ENCODE results near the gene MAP1LC3A.
"Not testable (repeated sequence)": the region's sequence is repeated elsewhere in the genome, so short reads cannot be mapped to it uniquely, and the experiment has no call there.

The MAP1LC3A gene

GRCh38 chr20:34558320-34559218 lies at the start of gene MAP1LC3A:
MAP1LC3A (plus strand) TSS chr20:34558718; CDS start chr20:34558869, 151 bp downstream.
- peak; percentile 72 to 78 for DNase-seq

DNA sequence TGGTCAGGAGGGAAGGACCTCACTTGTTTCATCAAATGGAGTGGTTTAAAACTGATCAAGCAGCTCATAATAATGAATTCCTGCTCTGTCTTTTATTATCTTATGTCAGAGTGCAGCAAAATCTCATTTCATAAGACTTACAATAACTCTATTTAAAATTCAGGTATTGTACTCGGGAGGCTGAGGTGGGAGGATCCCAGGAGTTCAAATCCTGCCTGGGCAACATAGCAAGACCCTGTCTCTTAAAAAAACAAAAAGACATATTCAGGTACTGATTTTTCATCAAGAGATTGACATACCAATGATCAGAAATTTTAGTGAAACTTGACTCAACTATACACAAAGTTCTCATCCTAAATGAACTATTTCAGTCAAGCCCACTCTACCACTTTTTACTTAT lies 47.9 kb upstream of the MAP1LC3A start:
- no peak for DNase-seq

- DNase-seq: no peak
These were observed 46.6 kb upstream of the MAP1LC3A start for GRCh38 chr20:34511891-34512265.

DNA sequence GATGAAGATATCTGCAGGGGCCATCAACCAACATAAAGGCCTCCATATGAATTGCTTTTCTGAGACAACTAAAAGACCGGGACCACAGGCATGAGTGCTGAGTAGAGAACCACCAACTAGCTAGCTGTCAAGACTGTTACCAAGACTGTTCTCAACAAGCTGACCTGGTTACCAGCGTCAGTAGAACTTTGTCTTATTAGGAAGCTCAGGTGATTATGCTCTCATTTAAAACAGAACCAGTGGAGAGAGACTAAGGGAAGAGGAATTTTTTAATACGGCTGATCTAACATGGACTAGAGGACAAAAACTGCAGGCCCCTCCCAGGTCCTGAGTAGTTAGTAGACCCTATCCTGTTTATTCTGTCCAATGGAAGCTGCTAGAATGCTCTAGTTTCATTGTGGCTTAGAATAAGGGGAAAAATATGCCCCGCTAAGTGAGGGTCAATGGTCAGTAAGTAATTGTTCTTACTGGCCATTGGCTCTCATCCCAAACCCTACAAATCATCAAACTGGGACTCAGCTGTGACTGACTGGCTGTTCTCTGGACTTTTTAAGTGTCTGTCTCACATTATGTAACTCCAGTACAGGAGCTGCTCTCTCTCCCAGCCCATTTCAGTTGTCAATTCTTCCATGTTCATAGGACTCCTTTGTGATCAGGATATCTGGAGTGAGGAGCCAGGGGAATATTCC lies 46.1 kb upstream of the MAP1LC3A start:
- no peak for DNase-seq

- DNase-seq: no peak
These were observed 45.5 kb upstream of the MAP1LC3A start for GRCh38 chr20:34512955-34513419.

GRCh38 chr20:34514034-34514433 lies 44.5 kb upstream of the MAP1LC3A start:
- not testable (repeated sequence) for DNase-seq

DNA sequence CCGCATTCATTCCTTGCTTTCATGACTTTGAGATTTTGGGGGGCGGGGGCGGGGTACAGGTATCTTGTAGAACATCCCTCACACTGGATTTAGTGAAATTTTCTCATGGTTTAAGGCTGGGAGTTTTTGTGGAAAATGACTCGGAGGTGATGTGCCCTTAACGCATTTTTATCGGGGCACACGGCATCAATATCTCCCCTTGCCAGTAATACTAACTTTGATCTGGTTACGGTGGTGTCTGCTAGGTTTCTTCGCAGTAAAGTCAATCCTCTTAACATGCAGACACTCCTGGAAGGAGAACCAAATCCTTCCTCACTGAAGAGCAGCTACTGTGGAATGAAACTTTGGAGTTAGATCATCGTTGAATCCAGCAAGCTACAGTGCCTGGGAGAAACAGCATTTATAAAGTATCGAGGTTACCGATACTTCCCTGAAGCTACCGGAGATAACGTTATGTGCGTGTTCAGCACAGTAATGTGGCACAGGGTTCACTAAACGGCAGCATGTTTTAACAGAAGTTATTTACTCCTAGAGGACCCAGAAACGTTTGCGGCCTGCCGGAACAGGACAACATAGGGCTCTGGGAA lies 43.5 kb upstream of the MAP1LC3A start:
- DNase-seq: no peak

GRCh38 chr20:34515484-34516246 lies 42.9 kb upstream of the MAP1LC3A start:
- peak; percentile 25 to 77 for DNase-seq

DNA sequence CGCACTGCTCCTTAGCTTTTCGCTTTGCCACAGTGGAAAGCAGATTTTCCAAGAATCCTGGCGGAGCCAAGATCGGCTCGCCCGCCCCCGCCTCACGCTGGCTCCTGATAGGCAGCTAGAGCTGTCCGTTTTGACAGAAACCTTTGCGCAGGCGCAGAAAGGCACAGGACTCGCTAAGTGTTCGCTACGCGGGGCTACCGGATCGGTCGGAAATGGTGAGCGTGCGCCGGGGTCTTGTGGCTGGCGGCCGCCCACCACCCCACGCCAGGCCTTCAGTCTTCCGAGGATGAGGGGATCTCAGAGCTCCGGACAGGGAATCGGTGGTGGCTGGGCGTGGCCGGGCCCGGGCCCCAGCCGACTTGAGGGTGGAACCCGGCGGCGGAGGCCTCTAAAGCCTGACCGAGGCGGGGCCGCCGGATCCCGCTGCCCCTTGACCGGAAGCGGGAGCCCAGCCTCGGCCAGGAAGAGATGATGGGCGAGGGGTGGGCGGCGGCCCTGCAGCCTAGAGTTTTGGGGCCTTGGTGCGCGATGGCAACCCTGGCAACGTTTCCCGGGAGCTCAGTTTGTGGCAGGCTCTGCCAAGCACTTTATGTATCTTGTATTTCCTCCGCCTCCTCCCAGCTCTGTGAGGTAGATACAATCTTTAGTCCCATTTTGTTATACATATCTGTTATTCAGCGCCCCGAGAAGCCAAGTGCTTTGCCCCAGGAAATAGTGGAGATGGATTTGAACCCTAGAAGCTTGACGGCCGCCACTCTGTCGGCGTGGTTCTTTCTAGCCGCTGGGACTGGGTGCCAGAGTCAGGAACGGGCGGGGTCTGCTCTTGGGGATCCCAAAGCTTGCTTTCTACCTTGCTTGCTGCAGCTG lies 42.0 kb upstream of the MAP1LC3A start, which contains the start of gene DYNLRB1:
Gene DYNLRB1 (plus strand): TSS at position 176 of the 867 bp plus-strand sequence. CDS start 37 bp downstream, at position 213.
- peak; percentile 77 to 90 for DNase-seq

- DNase-seq: no peak
These were observed 41.4 kb upstream of the MAP1LC3A start for GRCh38 chr20:34517114-34517505.

- not testable (repeated sequence) for DNase-seq
These were observed 39.7 kb upstream of the MAP1LC3A start for GRCh38 chr20:34518863-34519262.

DNA sequence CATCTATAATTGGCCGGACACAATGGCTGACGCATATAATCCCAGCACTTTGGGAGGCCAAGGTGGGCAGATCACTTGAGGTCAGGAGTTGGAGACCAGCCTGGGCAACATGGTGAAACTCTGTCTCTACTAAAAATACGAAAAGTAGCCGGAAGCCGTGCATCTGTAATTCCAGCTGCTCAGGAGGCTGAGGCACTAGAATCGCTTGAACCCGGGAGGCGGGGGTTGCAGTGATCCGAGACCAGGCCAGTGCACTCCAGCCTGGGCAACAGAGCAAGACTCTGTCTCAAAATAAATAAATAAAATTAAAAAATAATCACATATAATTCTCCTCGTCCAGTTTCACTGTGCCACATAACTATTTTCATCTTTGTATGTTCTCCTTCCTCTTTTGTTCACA lies 38.7 kb upstream of the MAP1LC3A start:
- DNase-seq: not testable (repeated sequence)

- peak in 1 of 2 experiments; percentile 1 for DNase-seq
These were observed 35.3 kb upstream of the MAP1LC3A start for GRCh38 chr20:34522969-34523871.

- no peak for DNase-seq
These were observed 34.1 kb upstream of the MAP1LC3A start for GRCh38 chr20:34524426-34524825.

GRCh38 chr20:34525342-34525708 lies 33.2 kb upstream of the MAP1LC3A start:
- DNase-seq: no peak

GRCh38 chr20:34525709-34526416 lies 32.7 kb upstream of the MAP1LC3A start:
- no peak for DNase-seq

DNA sequence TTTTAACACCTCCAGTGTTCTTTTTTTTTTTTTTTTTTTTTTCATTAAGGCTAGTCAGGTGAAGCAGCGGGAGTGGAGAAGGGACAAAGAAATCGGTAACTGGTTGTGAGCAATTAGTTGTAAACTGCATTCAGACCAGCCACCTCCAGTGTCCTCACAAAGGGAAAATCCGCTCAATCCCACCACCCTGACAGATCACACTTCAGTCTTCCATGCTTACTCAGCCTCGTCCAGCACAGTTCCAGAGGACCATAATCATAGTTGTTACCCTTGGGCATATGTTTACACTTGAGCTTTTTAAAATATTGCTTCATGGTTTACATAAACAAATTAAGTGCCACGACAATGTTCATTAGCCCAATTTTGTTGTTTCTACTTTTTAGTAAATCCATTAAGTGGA lies 32.1 kb upstream of the MAP1LC3A start:
- DNase-seq: no peak

DNA sequence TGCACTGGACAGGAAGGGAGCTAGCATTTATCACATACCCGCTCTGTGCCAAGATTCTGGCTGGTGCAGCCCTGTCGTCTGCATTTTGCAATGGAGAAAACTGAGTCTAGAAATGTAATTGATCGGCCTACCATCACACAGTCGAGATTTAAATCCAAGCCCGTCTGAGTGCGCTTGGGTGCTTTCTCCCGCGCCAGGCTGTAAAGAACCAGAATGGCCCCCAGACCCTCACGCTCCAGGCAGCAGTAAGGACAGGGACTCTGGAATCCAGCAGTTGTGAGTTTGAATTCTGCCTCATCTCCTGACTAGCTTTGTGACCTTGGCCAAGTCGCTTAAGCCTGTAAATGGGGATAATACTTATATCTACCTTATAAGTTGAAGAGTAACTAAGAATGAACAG lies 31.5 kb upstream of the MAP1LC3A start:
- no peak for DNase-seq

- no peak for DNase-seq
These were observed 29.6 kb upstream of the MAP1LC3A start for GRCh38 chr20:34528921-34529297.

- DNase-seq: no peak
These were observed 28.8 kb upstream of the MAP1LC3A start for GRCh38 chr20:34529742-34530141.

Measured in NCI-H187 (cell line).